HG03139 (cell line): ENCODE results near the gene GALNT17.
"Not testable (repeated sequence)": the region's sequence is repeated elsewhere in the genome, so short reads cannot be mapped to it uniquely, and the experiment has no call there.

ENCODE experiments used
- ATAC-seq: cut with Tn5 transposase; IDR thresholded peaks from one replicate; pipeline ENCODE4 v1.9.1; 2021; ENCODE audit not compliant: unreplicated experiment

The GALNT17 gene

GRCh38 chr7:71229699-71230098, 97.8 kb downstream of the GALNT17 start:
- no peak for ATAC-seq

- ATAC-seq: no peak
These were observed 103.3 kb downstream of the GALNT17 start for GRCh38 chr7:71235253-71235652.

GRCh38 chr7:71236230-71237105, 104.5 kb downstream of the GALNT17 start:
- ATAC-seq: no peak

- ATAC-seq: no peak
These were observed 106.0 kb downstream of the GALNT17 start for GRCh38 chr7:71237945-71238344.

- no peak for ATAC-seq
These were observed 106.8 kb downstream of the GALNT17 start for GRCh38 chr7:71238581-71239295.

- ATAC-seq: no peak
These were observed 107.8 kb downstream of the GALNT17 start for GRCh38 chr7:71239586-71240268.

- no peak for ATAC-seq
These were observed 111.9 kb downstream of the GALNT17 start for GRCh38 chr7:71243736-71244410.

GRCh38 chr7:71245038-71245437, 113.1 kb downstream of the GALNT17 start:
- ATAC-seq: no peak

- ATAC-seq: no peak
These were observed 119.8 kb downstream of the GALNT17 start for GRCh38 chr7:71251706-71252105.

- ATAC-seq: no peak
These were observed 122.8 kb downstream of the GALNT17 start for GRCh38 chr7:71254751-71255150.

GRCh38 chr7:71255537-71256178, 123.7 kb downstream of the GALNT17 start:
- no peak for ATAC-seq

GRCh38 chr7:71261066-71261465, 129.1 kb downstream of the GALNT17 start:
- ATAC-seq: no peak

GRCh38 chr7:71262834-71263233, 130.9 kb downstream of the GALNT17 start:
- ATAC-seq: not testable (repeated sequence)

- no peak for ATAC-seq
These were observed 132.1 kb downstream of the GALNT17 start for GRCh38 chr7:71264005-71264404.

- ATAC-seq: no peak
These were observed 135.0 kb downstream of the GALNT17 start for GRCh38 chr7:71266912-71267311.

GRCh38 chr7:71267734-71268469, 136.0 kb downstream of the GALNT17 start:
- ATAC-seq: no peak

GRCh38 chr7:71270558-71270957, 138.6 kb downstream of the GALNT17 start:
- ATAC-seq: no peak

- ATAC-seq: no peak
These were observed 139.3 kb downstream of the GALNT17 start for GRCh38 chr7:71271203-71271602.

- ATAC-seq: no peak
These were observed 140.9 kb downstream of the GALNT17 start for GRCh38 chr7:71272509-71273490.
